Stimulated activated effector memory CD8-positive, alpha-beta T cell treated with anti-CD3 and anti-CD28 coated beads, Interleukin-12 subunit alpha, Interleukin-12 subunit beta, amount 100 ng/mL, for 72 hours (primary cell): ENCODE data around the gene OR8A1.

Experiments used
- ATAC-seq: fragments of 150-1000 bp; cut with Tn5 transposase; 2 replicates; pipeline ENCODE4 v1.10.0; 2021
- DNase-seq, 2 donors: peaks; one replicate each; pipeline ENCODE4 v3.0.0; 2021 to 2022; ENCODE audit warnings: low spot score in 2 of 2
- H3K27ac Mint-ChIP-seq: one replicate; pipeline ENCODE4 v1.8.0; 2022; ENCODE audit warnings: mild to moderate bottlenecking, mixed read lengths
- H3K36me3 Mint-ChIP-seq: one replicate; pipeline ENCODE4 v1.8.0; 2022; ENCODE audit warnings: mild to moderate bottlenecking, mixed read lengths
- H3K4me1 Mint-ChIP-seq: one replicate; pipeline ENCODE4 v1.8.0; 2022; ENCODE audit warnings: mixed read lengths
- H3K4me3 Mint-ChIP-seq: one replicate; pipeline ENCODE4 v1.8.0; 2022; ENCODE audit warnings: mild to moderate bottlenecking, mixed read lengths
- H3K9me3 Mint-ChIP-seq: one replicate; pipeline ENCODE4 v1.8.0; 2022; ENCODE audit warnings: mixed read lengths

The OR8A1 gene

DNA sequence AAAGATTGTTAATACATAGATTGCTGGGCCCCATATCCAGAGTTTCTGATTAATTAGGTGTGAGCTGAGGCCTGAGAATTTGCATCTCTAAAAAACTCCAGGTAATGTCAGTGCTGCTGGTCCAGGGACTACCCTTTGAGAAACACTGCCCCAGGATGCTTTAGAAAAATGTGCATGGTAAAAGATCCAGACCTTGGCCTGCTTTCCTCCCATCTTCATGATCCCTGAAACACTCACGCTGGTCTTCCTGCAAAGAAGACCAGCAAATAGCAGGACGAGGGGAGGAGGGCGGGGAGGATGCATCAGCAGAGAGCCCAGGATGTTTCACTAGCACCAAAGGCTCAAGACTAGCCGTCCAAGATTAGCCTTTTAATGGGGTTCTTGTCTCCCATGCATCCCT, at the start of gene OR8A1:
OR8A1 (plus strand) TSS at position 301 of the 400 bp plus-strand sequence. CDS start 123 bp downstream, outside the sequence.
- Mint-ChIP-seq H3K27ac (no peak within 1 kb of the TSS), H3K4me1 (no peaks in the 10 kb centered on the region), H3K36me3 (no peaks in the 10 kb centered on the region), H3K4me3 (no peak within 1 kb of the TSS), H3K9me3 (no peaks in the 10 kb centered on the region)
- DNase-seq (no peak), ATAC-seq (no peak)

DNA sequence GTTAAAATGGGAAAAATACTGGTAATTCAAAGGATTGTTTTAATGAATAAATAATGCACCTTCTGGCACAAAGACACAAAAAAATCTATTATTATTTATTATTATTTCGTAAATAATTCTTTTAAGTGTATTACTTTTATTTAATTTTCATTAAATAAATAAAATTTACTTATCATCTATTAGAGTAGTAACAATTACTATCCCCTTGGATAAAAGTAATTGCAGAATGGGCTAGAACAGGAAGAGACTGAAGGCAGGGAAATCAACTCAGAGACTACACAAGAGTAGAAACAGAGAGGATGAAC, 49.3 kb upstream of the OR8A1 start:
- DNase-seq (no peak), ATAC-seq (no peak)
- H3K9me3 Mint-ChIP-seq: no peaks in the 10 kb centered on the region
- H3K4me3 Mint-ChIP-seq: no peak overlapping the region
- no peaks in the 10 kb centered on the region for H3K36me3 Mint-ChIP-seq
- H3K4me1 Mint-ChIP-seq: no peaks in the 10 kb centered on the region
- no peak overlapping the region for H3K27ac Mint-ChIP-seq

DNA sequence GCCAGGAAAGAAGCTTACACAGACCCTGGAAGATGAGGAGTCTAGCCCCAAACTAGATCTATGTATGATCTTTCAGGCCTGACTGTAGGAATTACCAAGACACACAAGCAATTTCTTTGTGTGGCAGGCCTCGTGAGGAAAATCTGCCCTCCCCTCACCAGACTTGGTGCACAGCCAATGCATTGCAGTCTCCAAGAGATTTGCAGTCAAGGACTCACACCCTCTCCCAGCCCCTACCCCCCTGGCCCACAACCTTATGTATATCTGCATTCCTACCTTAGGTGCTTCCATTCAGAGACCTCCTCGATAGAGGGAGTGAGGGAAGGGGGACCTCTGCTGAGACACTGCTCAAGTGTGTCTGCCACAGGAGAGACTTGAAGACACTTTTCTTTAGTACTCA, 36.2 kb upstream of the OR8A1 start:
- H3K4me3 Mint-ChIP-seq: no peak overlapping the region
- no peaks in the 10 kb centered on the region for H3K36me3 Mint-ChIP-seq
- ATAC-seq (peak; percentile 32), DNase-seq (no peak)
- no peak overlapping the region for H3K27ac Mint-ChIP-seq
- H3K4me1 Mint-ChIP-seq: no peaks in the 10 kb centered on the region
- no peaks in the 10 kb centered on the region for H3K9me3 Mint-ChIP-seq

DNA sequence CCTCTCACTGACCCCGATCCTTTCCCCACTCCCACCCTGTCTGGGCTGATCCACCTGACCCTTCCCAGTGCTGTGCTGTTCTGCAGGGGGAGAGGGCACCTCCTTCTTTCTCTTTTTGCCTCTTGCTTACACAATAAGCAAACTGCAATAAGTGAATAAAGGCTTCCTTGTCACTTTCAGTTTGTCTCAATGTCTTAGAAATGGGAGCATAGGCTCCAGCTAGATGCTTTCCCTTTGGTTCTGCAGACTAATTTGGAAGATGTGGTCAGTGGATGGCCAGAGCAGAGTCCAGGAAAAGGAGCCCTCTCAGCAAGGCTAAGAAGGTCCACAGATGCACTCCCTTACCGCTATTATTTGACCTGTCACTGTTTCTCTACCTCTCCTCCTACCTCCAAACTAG, 35.7 kb upstream of the OR8A1 start:
- no peak for DNase-seq
- no peak overlapping the region for H3K27ac Mint-ChIP-seq
- no peaks in the 10 kb centered on the region for H3K36me3 Mint-ChIP-seq
- no peak for ATAC-seq
- no peaks in the 10 kb centered on the region for H3K9me3 Mint-ChIP-seq
- H3K4me3 Mint-ChIP-seq: no peak overlapping the region
- H3K4me1 Mint-ChIP-seq: no peaks in the 10 kb centered on the region

DNA sequence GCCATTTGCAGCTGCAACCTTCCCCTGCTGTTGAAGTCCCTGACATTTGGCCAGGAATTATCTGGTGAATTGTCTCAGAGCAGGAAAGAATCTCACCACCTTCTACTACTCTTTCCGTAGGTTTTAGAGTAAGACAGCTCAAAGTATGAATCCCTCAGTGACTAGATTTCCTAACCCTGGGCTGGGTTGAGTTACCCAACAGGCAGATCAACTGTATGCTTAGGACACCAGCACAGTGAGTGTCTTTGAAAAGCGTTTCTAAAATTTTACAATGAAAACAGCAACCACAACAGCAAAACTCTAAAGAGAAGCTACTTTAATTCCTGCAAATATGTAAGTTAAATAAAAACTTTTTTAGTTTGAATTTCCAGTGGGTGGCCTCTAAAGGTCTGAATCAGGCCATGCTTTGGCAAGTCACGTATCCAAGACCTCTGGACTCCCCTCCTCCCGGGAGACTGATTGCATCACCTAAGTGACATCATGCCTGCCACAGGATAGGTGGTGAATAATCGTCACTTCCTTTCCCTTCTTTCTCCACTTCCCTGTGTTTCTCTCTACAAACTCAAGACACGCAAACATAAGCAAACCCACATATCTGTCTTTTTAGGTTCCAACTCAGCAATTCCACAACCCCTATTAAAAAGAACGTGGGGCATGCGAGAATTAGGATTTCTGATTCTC, 34.1 kb upstream of the OR8A1 start:
- ATAC-seq (no peak), DNase-seq (no peak)
- no peaks in the 10 kb centered on the region for H3K9me3 Mint-ChIP-seq
- H3K4me1 Mint-ChIP-seq: no peaks in the 10 kb centered on the region
- no peaks in the 10 kb centered on the region for H3K36me3 Mint-ChIP-seq
- H3K27ac Mint-ChIP-seq: no peak overlapping the region
- no peak overlapping the region for H3K4me3 Mint-ChIP-seq

DNA sequence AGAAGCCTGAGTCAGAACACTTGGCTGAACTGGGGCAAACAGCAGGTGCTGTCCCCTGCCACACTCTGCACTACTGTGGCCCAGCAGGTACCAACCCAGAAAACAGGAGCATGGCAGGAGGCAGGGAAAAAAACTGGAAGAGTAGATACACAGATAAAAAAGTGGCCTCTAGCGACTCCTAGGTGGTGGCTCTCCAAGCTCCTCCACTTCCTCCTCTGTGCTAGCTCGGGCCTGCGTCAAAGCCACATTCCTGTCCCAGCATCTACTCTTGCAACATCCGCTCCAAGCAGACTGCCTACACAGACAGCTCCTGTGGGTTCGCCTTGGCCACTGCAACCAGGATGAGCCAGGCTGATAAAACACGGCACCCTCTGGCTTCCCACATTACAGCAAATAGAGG, 33.3 kb upstream of the OR8A1 start:
- Mint-ChIP-seq H3K9me3 (no peaks in the 10 kb centered on the region), H3K4me3 (no peak overlapping the region), H3K4me1 (no peaks in the 10 kb centered on the region), H3K27ac (no peak overlapping the region), H3K36me3 (no peaks in the 10 kb centered on the region)
- ATAC-seq: no peak
- no peak for DNase-seq

DNA sequence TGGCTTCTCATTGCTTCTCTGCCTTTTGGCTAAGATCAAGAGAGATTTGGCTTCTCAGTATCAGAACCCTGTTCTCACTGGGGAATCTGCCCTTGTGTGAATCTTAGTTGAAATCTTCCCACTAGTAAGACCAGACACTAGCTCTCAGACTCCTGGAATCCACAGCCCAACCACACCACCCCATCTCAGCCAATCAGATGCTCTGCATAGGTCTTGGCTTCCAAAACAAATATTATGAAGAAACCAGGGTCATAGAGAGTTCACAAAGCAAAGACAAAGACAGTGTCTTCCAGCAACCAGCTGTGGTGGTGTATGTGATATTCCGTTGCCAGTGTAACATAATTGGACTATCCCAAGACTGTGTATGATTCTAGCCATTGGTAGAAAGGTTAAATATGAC, 31.8 kb upstream of the OR8A1 start:
- Mint-ChIP-seq H3K36me3 (no peaks in the 10 kb centered on the region), H3K4me3 (no peak overlapping the region), H3K9me3 (no peaks in the 10 kb centered on the region), H3K27ac (no peak overlapping the region), H3K4me1 (no peaks in the 10 kb centered on the region)
- DNase-seq (no peak), ATAC-seq (no peak)

DNA sequence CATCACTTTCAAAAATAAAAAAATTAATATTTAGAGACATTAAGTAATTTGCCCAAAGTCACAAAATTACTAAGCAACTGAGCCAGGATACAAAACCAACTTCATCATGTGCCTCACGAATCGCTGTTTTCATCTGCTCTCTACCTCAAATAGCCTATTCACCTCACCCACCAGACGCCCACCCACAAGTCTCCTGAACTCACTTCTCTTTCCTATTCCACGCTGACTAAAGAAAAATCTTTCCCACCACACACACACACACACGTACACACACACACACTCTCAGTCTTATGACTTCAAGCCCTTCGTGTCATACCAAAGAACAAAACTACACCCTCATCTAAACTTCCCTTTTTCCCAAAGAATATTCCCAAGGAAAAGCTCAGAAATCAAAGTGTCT, 28.6 kb upstream of the OR8A1 start:
- Mint-ChIP-seq H3K9me3 (no peaks in the 10 kb centered on the region), H3K27ac (no peak overlapping the region), H3K4me3 (no peak overlapping the region), H3K36me3 (no peaks in the 10 kb centered on the region), H3K4me1 (no peaks in the 10 kb centered on the region)
- ATAC-seq (no peak), DNase-seq (no peak)

DNA sequence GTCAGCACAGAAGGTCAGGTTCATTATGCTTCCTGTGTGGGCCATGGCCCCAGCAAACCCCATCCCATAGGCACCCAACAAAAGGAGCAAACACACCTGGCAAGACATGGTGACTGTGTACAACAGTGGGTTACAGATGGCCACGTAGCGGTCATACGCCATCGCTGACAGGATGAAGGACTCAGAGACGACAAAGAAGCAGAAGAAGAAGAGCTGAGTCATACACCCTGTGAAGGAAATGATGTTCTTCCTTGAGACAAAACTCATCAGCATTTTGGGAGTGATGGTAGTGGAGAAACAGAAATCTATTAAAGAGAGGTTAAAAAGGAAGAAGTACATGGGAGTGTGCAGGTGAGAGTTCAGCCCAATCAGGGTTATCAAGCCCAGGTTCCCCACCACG, 26.7 kb upstream of the OR8A1 start:
- Mint-ChIP-seq H3K27ac (no peak overlapping the region), H3K4me3 (no peak overlapping the region), H3K4me1 (no peaks in the 10 kb centered on the region), H3K9me3 (no peaks in the 10 kb centered on the region), H3K36me3 (no peaks in the 10 kb centered on the region)
- ATAC-seq: peak; percentile 31
- DNase-seq: no peak

DNA sequence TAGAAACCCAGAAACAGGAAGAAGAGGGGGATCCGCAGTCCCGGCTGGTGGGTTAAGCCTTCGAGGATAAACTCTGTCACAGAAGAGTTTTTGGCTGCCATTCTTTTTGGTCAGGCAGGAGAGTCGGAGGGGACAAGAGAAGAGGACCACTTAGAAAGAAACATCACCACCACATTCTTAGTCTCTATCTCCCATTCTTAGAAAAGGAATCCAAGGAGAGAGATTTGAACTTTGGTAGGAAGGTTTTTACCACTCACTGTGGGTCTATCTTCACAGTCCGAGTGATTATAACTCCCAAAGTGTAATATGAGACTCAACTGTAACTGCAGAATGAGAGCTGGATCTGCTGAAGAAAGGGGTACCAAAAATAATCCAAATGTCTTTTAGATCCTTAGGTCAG, 26.2 kb upstream of the OR8A1 start, which contains the start of gene OR8B12:
OR8B12 (minus strand) TSS at position 101 of the 400 bp plus-strand sequence; CDS start at position 101, 0 bp downstream.
- DNase-seq (no peak), ATAC-seq (no peak)
- no peak within 1 kb of the TSS for H3K4me3 Mint-ChIP-seq
- no peaks in the 10 kb centered on the region for H3K36me3 Mint-ChIP-seq
- H3K27ac Mint-ChIP-seq: no peak within 1 kb of the TSS
- no peaks in the 10 kb centered on the region for H3K4me1 Mint-ChIP-seq
- H3K9me3 Mint-ChIP-seq: no peaks in the 10 kb centered on the region

DNA sequence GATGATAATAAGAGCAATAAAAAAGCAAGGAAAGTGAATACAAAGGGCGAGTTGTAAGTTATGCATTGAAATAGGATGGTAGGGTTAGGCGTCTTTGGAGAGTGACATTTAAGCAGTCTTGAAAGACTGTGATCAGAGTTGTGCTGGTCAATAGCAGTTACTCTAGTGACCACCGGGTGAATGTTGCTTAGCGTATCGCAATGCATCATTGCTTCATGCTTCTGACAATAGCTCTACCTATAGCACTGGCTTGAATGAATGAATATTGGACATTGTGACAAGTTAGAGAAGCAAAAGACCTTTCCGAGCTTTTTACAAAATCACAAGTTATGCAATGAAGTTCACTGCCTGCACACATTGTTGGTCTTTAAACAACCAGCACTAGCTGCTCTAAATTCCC, 18.6 kb upstream of the OR8A1 start:
- H3K36me3 Mint-ChIP-seq: no peaks in the 10 kb centered on the region
- H3K27ac Mint-ChIP-seq: no peak overlapping the region
- DNase-seq (no peak), ATAC-seq (no peak)
- no peaks in the 10 kb centered on the region for H3K4me1 Mint-ChIP-seq
- no peak overlapping the region for H3K4me3 Mint-ChIP-seq
- no peaks in the 10 kb centered on the region for H3K9me3 Mint-ChIP-seq

DNA sequence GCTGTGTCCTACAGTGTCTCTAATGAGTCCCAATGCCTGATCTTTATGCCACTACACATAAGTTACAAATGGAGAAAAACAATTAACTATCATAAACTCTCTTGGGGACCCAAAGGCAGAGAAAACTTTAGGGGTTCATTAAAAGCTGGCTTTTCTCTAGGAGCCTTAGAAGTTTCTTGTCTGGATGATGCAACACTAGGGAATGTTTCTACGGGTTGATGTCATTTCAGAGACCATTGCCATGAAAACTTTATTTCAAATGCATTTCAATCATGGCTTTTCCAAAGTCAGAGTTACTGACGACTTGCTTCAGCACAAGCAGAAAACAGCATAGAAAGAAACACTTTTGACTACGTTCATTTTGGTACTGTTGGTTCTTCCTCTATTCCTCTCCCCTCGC, 17.8 kb upstream of the OR8A1 start:
- H3K36me3 Mint-ChIP-seq: no peaks in the 10 kb centered on the region
- H3K27ac Mint-ChIP-seq: no peak overlapping the region
- H3K4me3 Mint-ChIP-seq: no peak overlapping the region
- no peaks in the 10 kb centered on the region for H3K9me3 Mint-ChIP-seq
- no peaks in the 10 kb centered on the region for H3K4me1 Mint-ChIP-seq
- ATAC-seq (no peak), DNase-seq (no peak)

DNA sequence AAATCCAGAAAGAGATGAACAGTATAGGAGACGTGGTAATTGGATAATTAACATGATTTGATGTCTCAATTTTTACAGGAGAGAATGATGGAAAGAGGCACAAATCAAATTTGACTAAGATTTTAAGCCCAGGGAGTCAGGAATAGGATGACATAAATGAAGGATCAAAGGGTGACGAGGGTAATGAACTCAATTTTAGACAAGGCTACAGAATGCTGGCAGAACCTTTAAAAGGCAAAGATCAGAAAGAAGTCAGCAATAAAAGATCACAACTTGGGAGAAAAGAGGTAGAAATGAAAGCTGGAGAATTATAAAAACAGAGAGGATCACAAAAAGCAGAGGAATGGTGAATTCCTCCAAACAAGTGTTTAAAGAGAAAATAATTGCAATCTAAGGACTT, 13.0 kb upstream of the OR8A1 start:
- Mint-ChIP-seq H3K36me3 (no peaks in the 10 kb centered on the region), H3K27ac (no peak overlapping the region), H3K4me1 (no peaks in the 10 kb centered on the region), H3K9me3 (no peaks in the 10 kb centered on the region), H3K4me3 (no peak overlapping the region)
- DNase-seq: no peak
- no peak for ATAC-seq

DNA sequence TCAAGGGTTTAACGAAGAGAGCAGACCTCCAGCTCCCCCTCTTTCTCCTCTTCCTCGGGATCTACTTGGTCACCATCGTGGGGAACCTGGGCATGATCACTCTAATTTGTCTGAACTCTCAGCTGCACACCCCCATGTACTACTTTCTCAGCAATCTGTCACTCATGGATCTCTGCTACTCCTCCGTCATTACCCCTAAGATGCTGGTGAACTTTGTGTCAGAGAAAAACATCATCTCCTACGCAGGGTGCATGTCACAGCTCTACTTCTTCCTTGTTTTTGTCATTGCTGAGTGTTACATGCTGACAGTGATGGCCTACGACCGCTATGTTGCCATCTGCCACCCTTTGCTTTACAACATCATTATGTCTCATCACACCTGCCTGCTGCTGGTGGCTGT, 363 bp downstream of the OR8A1 start:
- H3K27ac Mint-ChIP-seq: no peak overlapping the region
- H3K4me3 Mint-ChIP-seq: no peak overlapping the region
- ATAC-seq (peak; percentile 13), DNase-seq (no peak)
- H3K4me1 Mint-ChIP-seq: no peaks in the 10 kb centered on the region
- no peaks in the 10 kb centered on the region for H3K36me3 Mint-ChIP-seq
- no peaks in the 10 kb centered on the region for H3K9me3 Mint-ChIP-seq

DNA sequence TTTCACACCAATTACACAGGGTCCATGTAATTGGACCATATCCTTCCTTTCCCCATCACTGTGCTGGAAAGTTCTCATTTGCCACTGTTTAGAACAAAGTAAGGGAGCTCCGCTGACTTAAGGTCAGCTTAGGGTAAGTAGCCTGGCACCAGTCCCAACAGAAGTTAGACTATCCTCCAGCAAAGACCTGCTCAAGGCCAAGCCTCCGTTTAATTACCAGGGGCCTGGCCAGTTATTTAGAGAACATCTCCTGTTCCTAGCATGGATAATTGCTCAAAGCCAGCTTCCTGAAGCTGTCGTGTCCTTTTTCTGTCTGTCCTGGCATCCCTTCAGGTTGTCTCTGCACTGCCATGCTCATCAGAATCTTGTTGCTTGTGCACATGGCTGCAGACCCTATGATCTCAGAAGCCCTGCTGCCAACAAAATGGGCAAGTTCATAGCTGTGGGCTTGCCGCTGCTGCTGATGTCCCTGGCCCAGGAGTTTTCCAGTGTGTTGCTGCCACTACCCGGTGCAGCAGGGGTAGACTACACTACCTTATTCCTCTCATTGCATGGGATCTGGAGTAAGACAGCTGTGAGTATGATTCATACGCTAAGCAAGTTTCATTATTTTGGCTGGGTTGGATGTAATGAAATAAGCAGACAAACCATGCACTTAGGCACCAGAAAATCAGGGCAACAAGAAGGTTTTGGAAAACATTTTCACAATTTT, 8.1 kb downstream of the OR8A1 start:
- H3K9me3 Mint-ChIP-seq: no peaks in the 10 kb centered on the region
- DNase-seq: no peak
- ATAC-seq: no peak
- H3K36me3 Mint-ChIP-seq: no peaks in the 10 kb centered on the region
- H3K4me3 Mint-ChIP-seq: no peak overlapping the region
- H3K4me1 Mint-ChIP-seq: no peaks in the 10 kb centered on the region
- no peak overlapping the region for H3K27ac Mint-ChIP-seq

DNA sequence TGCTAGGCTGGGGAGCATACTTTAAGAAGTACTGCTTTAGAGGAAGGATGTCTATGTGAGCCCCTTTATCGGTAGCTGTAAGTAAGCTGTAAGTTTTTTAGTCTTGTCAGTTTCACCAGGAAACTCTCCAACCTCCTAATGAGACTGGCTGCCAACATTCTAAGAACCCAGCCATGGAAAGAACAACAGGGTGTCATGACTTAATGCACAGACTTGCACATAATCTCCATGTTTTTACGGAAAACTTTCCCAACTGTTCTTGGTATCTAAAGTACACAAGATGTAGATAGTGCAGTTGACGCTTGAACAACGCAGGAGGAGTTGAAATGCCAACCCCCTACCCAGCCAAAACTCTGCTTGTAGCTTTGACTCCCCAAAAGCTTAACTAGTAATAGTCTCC, 9.0 kb downstream of the OR8A1 start:
- no peak for DNase-seq
- Mint-ChIP-seq H3K9me3 (no peaks in the 10 kb centered on the region), H3K4me3 (no peak overlapping the region), H3K27ac (no peak overlapping the region), H3K36me3 (no peaks in the 10 kb centered on the region), H3K4me1 (no peaks in the 10 kb centered on the region)
- no peak for ATAC-seq
